K562 (cell line): ENCODE results near the gene GDF7.

ENCODE experiments used
- HMGXB4 ChIP-seq: sonication (generic); formaldehyde crosslinking; IDR thresholded peaks from 2 replicates; pipeline ENCODE4 v1.8.1; 2023; ENCODE audit warnings: mild to moderate bottlenecking, missing genetic modification reagents
- TAF7 ChIP-seq: fragments of 450-650 bp; IDR thresholded peaks from 2 replicates; pipeline ENCODE4 v1.6.1; 2016; ENCODE audit warnings: missing genetic modification characterization, missing compliant biosample characterization

GRCh38 chr2:20722592-20723240 lies 55.8 kb downstream of the GDF7 start:
- TF ChIP-seq HMGXB4 (no peak), TAF7 (no peak)
